Central memory CD8-positive, alpha-beta T cell (primary cell): ENCODE data around the gene ADORA1.

Source experiments
- ATAC-seq: fragments of 150-1000 bp; cut with Tn5 transposase; replicated peaks from 2 replicates; pipeline ENCODE4 v1.10.0; 2022; ENCODE audit warnings: mild to moderate bottlenecking, moderate FRiP score, moderate number of reproducible peaks; ENCODE audit not compliant: poor library complexity, severe bottlenecking; ENCODE audit errors: extremely low read depth
- DNase-seq, 2 donors: peaks; one replicate each; pipeline ENCODE4 v3.0.0; 2021; ENCODE audit warnings: low spot score in 2 of 2
- H3K27ac Mint-ChIP-seq: one replicate; pipeline ENCODE4 v1.8.0; 2022; ENCODE audit warnings: low read depth, mild to moderate bottlenecking, moderate library complexity, mixed read lengths
- H3K27me3 Mint-ChIP-seq: one replicate; pipeline ENCODE4 v1.8.0; 2022; ENCODE audit warnings: mixed read lengths
- H3K36me3 Mint-ChIP-seq: one replicate; pipeline ENCODE4 v1.8.0; 2022; ENCODE audit warnings: mild to moderate bottlenecking, moderate library complexity, mixed read lengths; ENCODE audit not compliant: insufficient read depth
- H3K4me1 Mint-ChIP-seq: one replicate; pipeline ENCODE4 v1.8.0; 2022; ENCODE audit warnings: mixed read lengths
- H3K4me3 Mint-ChIP-seq: one replicate; pipeline ENCODE4 v1.8.0; 2022; ENCODE audit warnings: mild to moderate bottlenecking, moderate library complexity, mixed read lengths
- H3K9me3 Mint-ChIP-seq: one replicate; pipeline ENCODE4 v1.8.0; 2022; ENCODE audit warnings: mixed read lengths

Gene ADORA1

DNA sequence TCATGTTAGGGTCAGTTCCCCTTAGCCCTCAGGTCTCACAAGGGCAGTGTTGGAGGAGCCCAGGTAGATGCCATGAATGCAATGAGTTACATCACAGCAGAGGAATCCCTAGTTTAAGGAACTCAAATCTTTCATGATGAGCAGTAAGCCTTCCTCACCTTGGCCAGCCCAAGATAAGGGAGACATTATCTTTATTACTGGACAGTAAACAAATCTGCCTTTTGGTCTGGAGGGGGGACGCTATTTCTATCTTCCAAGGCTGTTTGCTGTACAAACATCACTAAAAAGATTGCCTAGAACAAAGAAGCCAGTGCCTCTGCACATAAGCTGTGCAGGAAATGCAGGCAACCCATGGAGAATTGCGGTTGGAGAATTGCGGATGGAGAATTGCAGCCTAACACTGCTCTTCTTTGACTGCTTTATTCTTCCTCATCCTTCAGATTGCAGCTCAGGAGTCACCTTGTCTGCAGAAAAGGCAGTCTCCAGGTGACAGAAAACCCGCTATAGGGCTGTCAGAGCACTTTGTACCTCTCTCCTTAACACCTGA is 61.2 kb downstream of the ADORA1 start:
- Mint-ChIP-seq H3K27me3 (peaks cover 29% of the 10 kb centered on the region), H3K4me3 (no peak overlapping the region), H3K27ac (no peak overlapping the region), H3K4me1 (no peaks in the 10 kb centered on the region), H3K9me3 (no peaks in the 10 kb centered on the region), H3K36me3 (no peaks in the 10 kb centered on the region)
- DNase-seq (no peak), ATAC-seq (no peak)

DNA sequence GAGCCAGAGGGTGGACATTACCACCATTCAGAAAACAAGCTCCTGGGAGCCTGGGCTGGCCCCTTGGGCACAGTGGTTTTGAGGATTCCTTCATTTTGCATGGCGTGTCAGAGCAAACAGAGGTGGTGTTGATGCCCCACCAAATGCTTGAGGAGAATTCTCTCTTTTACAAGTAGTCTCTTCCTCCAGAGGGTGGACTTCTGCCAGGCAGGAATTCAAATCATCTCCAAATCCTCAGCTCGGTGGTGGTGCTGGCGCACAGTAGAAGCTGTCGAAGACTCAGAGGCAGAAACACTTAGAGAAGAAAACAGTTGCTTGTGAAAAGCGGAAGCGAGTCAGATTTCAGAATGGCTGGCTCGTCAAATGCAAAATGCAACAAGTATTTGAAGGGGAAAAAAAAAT is 62.4 kb downstream of the ADORA1 start:
- H3K27me3 Mint-ChIP-seq = peaks cover 29% of the 10 kb centered on the region
- DNase-seq = no peak
- H3K36me3 Mint-ChIP-seq = no peaks in the 10 kb centered on the region

DNA sequence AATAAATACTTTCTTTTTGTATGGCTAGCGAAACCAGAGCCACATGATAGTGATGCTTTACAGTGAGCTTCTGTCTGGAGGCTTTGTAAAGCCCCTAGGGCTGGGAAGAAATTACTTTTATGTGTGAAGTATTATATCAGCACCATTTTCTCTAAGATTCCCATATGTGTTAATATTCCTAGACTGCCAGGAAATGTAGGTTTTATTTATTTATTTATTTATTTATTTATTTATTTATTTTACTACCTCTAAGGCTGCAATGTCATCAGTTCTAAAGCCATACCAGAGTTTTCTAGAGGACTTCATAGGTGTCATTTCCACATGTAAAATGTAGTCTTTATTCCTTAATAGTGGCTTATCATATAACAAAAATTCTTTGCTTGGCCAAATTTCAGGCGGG is 63.4 kb downstream of the ADORA1 start:
- Mint-ChIP-seq H3K36me3 (no peaks in the 10 kb centered on the region), H3K27me3 (peaks cover 34% of the 10 kb centered on the region), H3K4me1 (no peaks in the 10 kb centered on the region), H3K9me3 (no peaks in the 10 kb centered on the region), H3K27ac (no peak overlapping the region), H3K4me3 (no peak overlapping the region)
- ATAC-seq (no peak), DNase-seq (no peak)

More for the DNA sequence above, 62.4 kb downstream of the ADORA1 start:
- Mint-ChIP-seq H3K27ac (no peak overlapping the region), H3K4me3 (no peak overlapping the region), H3K9me3 (no peaks in the 10 kb centered on the region), H3K4me1 (no peaks in the 10 kb centered on the region)
- ATAC-seq = no peak

DNA sequence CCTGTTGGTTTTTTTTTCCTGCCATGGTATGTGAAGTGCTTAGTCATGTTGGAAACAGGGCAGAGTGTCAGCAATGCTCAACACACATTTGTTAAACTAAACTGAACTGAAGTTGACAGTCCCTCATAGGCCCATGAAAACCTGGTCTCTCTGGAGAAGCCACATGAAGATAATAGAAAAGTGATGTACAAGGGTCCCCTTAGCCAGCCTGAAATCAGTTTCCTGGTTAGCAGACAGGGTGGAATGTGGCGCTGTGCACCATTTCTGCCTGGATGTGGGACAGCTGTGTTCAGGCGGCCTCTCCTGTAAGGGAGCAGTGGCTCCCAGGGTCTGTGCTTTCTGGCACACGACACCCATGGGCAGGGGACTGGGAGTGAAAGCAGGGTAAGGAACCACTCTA is 68.8 kb downstream of the ADORA1 start:
- no peak for DNase-seq
- ATAC-seq = no peak
- no peaks in the 10 kb centered on the region for H3K9me3 Mint-ChIP-seq
- no peak overlapping the region for H3K27ac Mint-ChIP-seq
- no peaks in the 10 kb centered on the region for H3K4me1 Mint-ChIP-seq
- no peaks in the 10 kb centered on the region for H3K36me3 Mint-ChIP-seq
- no peak overlapping the region for H3K4me3 Mint-ChIP-seq
- H3K27me3 Mint-ChIP-seq = peaks cover 50% of the 10 kb centered on the region

- DNase-seq = no peak
- Mint-ChIP-seq H3K4me1 (no peaks in the 10 kb centered on the region), H3K9me3 (no peaks in the 10 kb centered on the region), H3K36me3 (no peaks in the 10 kb centered on the region), H3K4me3 (no peak overlapping the region), H3K27ac (no peak overlapping the region), H3K27me3 (peaks cover 63% of the 10 kb centered on the region)
- no peak for ATAC-seq
Observed at GRCh38 chr1:203197625-203198024, 70.1 kb downstream of the ADORA1 start.

GRCh38 chr1:203199002-203199401 is 71.5 kb downstream of the ADORA1 start:
- ATAC-seq (no peak), DNase-seq (no peak)
- no peaks in the 10 kb centered on the region for H3K9me3 Mint-ChIP-seq
- peaks cover 72% of the 10 kb centered on the region for H3K27me3 Mint-ChIP-seq
- H3K27ac Mint-ChIP-seq = no peak overlapping the region
- H3K4me3 Mint-ChIP-seq = no peak overlapping the region
- no peaks in the 10 kb centered on the region for H3K4me1 Mint-ChIP-seq
- H3K36me3 Mint-ChIP-seq = no peaks in the 10 kb centered on the region

GRCh38 chr1:203199481-203199815 is 71.9 kb downstream of the ADORA1 start:
- Mint-ChIP-seq H3K27ac (no peak overlapping the region), H3K27me3 (peaks cover 72% of the 10 kb centered on the region), H3K4me3 (no peak overlapping the region), H3K36me3 (no peaks in the 10 kb centered on the region), H3K4me1 (no peaks in the 10 kb centered on the region), H3K9me3 (no peaks in the 10 kb centered on the region)
- no peak for DNase-seq
- no peak for ATAC-seq

GRCh38 chr1:203199816-203200571 is 72.5 kb downstream of the ADORA1 start:
- DNase-seq (no peak), ATAC-seq (no peak)
- H3K4me1 Mint-ChIP-seq = no peaks in the 10 kb centered on the region
- H3K36me3 Mint-ChIP-seq = no peaks in the 10 kb centered on the region
- no peak overlapping the region for H3K4me3 Mint-ChIP-seq
- no peak overlapping the region for H3K27ac Mint-ChIP-seq
- H3K27me3 Mint-ChIP-seq = peaks cover 72% of the 10 kb centered on the region
- H3K9me3 Mint-ChIP-seq = no peaks in the 10 kb centered on the region

- no peak for DNase-seq
- Mint-ChIP-seq H3K36me3 (no peaks in the 10 kb centered on the region), H3K4me1 (no peaks in the 10 kb centered on the region), H3K27me3 (peaks cover 64% of the 10 kb centered on the region), H3K9me3 (no peaks in the 10 kb centered on the region), H3K27ac (no peak overlapping the region), H3K4me3 (no peak overlapping the region)
- ATAC-seq = no peak
Observed at GRCh38 chr1:203200916-203201315, 73.4 kb downstream of the ADORA1 start.

- no peaks in the 10 kb centered on the region for H3K36me3 Mint-ChIP-seq
- no peaks in the 10 kb centered on the region for H3K9me3 Mint-ChIP-seq
- DNase-seq (no peak), ATAC-seq (no peak)
- H3K27ac Mint-ChIP-seq = no peak overlapping the region
- no peaks in the 10 kb centered on the region for H3K4me1 Mint-ChIP-seq
- peaks cover 61% of the 10 kb centered on the region for H3K27me3 Mint-ChIP-seq
- no peak overlapping the region for H3K4me3 Mint-ChIP-seq
Observed at GRCh38 chr1:203201516-203202205, 74.1 kb downstream of the ADORA1 start.

DNA sequence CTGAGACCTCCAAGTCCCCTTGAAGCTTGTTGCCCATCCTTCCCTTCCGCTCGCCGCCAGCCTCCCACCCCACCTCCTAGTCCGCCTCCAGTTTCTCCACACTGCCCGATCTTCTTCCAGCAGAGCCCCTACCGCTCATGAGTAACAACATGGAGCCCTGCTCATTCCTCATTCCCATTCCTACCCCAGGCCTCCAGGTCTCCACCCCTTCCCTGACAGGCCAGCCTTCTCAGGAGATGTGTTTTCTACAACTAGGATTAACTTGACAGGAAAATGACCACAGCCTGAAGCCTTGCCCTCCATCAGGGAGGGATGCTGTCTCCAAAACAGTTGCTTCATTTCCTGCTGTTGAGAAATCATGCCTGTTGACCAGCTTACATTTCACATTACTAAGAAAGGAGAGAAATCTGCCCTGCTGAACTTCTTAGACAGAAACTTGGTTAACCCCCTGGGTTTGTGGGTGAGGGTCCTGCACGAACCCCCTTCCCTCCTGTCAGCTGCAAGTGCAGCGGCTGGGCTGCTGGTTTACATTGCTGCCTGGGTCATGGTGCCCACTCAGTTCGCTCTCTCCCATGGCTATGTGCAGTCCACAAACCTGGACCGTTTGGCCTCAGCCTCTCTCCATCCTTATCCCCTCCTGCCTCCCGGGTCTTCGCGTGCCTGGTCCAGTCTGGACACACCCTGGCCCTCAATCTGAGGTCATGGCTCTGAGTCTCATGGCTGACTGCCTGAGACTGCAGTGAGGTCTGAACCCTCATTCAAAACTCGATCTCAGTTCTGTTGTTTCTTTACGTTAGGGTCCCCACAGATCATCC is 75.1 kb downstream of the ADORA1 start:
- no peak for DNase-seq
- no peaks in the 10 kb centered on the region for H3K36me3 Mint-ChIP-seq

DNA sequence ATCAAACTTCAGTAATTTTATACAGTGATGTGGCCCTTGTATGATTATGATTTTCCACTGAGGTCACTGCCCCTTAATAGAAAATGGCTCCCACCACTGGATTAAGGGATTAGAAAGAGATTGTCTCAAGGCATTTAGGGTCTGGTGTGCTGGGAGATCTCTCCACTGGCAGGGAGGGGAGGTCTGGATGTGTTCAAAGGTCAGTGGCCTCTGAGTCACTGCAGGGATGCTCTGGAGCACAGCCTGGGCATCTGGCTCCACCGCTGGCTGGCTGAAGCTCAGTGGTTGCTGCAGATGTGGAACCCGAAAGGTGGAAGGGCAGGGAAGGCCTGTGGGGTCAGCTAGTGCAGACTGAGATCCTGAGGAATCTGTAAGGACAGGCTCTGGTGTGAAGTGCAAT is 77.2 kb downstream of the ADORA1 start:
- Mint-ChIP-seq H3K27me3 (peaks cover 38% of the 10 kb centered on the region), H3K36me3 (no peaks in the 10 kb centered on the region), H3K9me3 (no peaks in the 10 kb centered on the region), H3K27ac (no peak overlapping the region), H3K4me3 (no peak overlapping the region), H3K4me1 (no peaks in the 10 kb centered on the region)
- ATAC-seq (no peak), DNase-seq (no peak)

More for the DNA sequence above, 75.1 kb downstream of the ADORA1 start:
- no peak overlapping the region for H3K4me3 Mint-ChIP-seq
- H3K4me1 Mint-ChIP-seq = no peaks in the 10 kb centered on the region
- no peaks in the 10 kb centered on the region for H3K9me3 Mint-ChIP-seq
- no peak overlapping the region for H3K27ac Mint-ChIP-seq
- H3K27me3 Mint-ChIP-seq = peaks cover 52% of the 10 kb centered on the region
- ATAC-seq = no peak
